ENCODE results near the gene SLCO3A1. TPM values are rescaled to one million over a fixed set of nuclear protein-coding genes. Genes with fewer than 3 reads are reported as not detected.

SLCO3A1 gene
- total and polyA plus RNA-seq, 2 of the 8 experiments (the other 6 are each of a cell fraction or from before 2014, with no cell fraction given) = 15.1 to 20.4 TPM

DNA sequence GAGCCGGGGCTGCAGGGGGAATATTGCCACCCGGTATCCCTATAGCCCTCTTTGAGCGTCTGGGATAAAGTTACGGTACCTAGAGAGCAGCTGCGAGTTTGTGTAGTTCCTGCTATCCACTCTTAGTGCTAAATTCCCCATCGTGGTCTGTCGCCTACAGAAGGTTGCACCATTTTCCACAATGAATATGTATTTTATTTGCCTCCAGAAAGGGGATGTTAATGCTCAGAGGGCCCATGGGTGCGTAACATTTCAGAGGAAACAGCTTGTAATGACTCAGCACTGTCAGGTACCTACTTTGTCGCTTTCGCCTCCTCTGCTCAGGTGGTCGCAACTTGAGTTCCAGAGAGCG is 1.1 kb downstream of the SLCO3A1 start (continued):
- no peak for TF ChIP-seq TCF12 (IDR thresholded peaks at IDR 0.05; ENCODE audit: low read depth, low read length)
- peak; percentile 41 for TF ChIP-seq EZH2 (IDR thresholded peaks at IDR 0.05; ENCODE audit: low read depth, low read length, severe bottlenecking)
- TF ChIP-seq POLR2A (IDR thresholded peaks at IDR 0.05; ENCODE audit: control extremely low read depth in 1 of 2, low read depth in 2 of 2, low read length in 2 of 2) = no peak
